Thoracic aorta (tissue), 2 donors: Measurements from ENCODE around the gene ATP2B1. TPM values are rescaled to one million over a fixed set of nuclear protein-coding genes. Genes with fewer than 3 reads are reported as not detected.
"Not testable (repeated sequence)": the region's sequence is repeated elsewhere in the genome, so short reads cannot be mapped to it uniquely, and the experiment has no call there.

ENCODE experiments used
- ATAC-seq: fragments of 150-250 bp; one replicate; pipeline ENCODE4 v1.8.0; 2017; ENCODE audit warnings: low read depth; ENCODE audit not compliant: insufficient number of reproducible peaks, low FRiP score
- DNase-seq: peaks from one replicate; pipeline ENCODE4 v3.0.0-alpha.2; 2020; ENCODE audit warnings: low spot score
- H3K27ac ChIP-seq, 2 donors: fragments of 200-600 bp; sonication (generic); 1 replicate in 1 of 2; 2 replicates in 1 of 2; pipeline ENCODE4 v1.5.1; 2016; ENCODE audit warnings: mild to moderate bottlenecking in 2 of 2, moderate library complexity in 2 of 2
- H3K27me3 ChIP-seq: fragments of 200-600 bp; sonication (generic); replicated peaks from 2 replicates; pipeline ENCODE4 v1.6.0; 2016; ENCODE audit warnings: mild to moderate bottlenecking; ENCODE audit not compliant: insufficient read depth
- H3K36me3 ChIP-seq: fragments of 200-600 bp; sonication (generic); one replicate; pipeline ENCODE4 v1.5.1; 2016
- H3K4me1 ChIP-seq, 2 donors: fragments of 200-600 bp; sonication (generic); 1 replicate in 1 of 2; 2 replicates in 1 of 2; pipeline versions ENCODE4 v1.5.1 to v1.6.0; 2016; ENCODE audit warnings: low read depth in 2 of 2, mild to moderate bottlenecking in 1 of 2; ENCODE audit not compliant: control insufficient read depth in 1 of 2
- H3K4me3 ChIP-seq: fragments of 200-600 bp; sonication (generic); 2 replicates; pipeline ENCODE4 v1.5.1; 2016; ENCODE audit warnings: mild to moderate bottlenecking
- H3K9me3 ChIP-seq: fragments of 200-600 bp; sonication (generic); 2 replicates; pipeline ENCODE4 v1.5.1; 2016
- CTCF ChIP-seq: fragments of 200-600 bp; sonication (generic); IDR thresholded peaks from one replicate; pipeline ENCODE4 v1.5.1; 2019; ENCODE audit warnings: antibody characterized with exemption
- total RNA-seq, 2 donors: library from RNA; depleted of rRNA; stranded (reverse); fragments of >200 nt; gene quantifications; one replicate each; pipeline versions ENCODE4 v1.1.0 to v1.2.3, GENCODE V29; 2016

ATP2B1 gene
- 10 to 100 TPM; 17.7 to 21.2 TPM for total RNA-seq

GRCh38 chr12:89708565-89709156 lies at the start of gene ATP2B1:
TSS of gene ATP2B1 (minus strand) at chr12:89708838. CDS start at chr12:89655886, 52,952 bp downstream.
- Histone ChIP-seq H3K4me3 (peak within 1 kb of the TSS; percentile 96), H3K4me1 (peaks cover 4 to 15% of the 10 kb centered on the region in 2 donors), H3K9me3 (no peaks in the 10 kb centered on the region), H3K27me3 (no peaks in the 10 kb centered on the region), H3K27ac (peak within 1 kb of the TSS; percentile 94), H3K36me3 (no peaks in the 10 kb centered on the region)
- no peak for TF ChIP-seq CTCF
- peak; percentile 19 for DNase-seq
- ATAC-seq = peak; percentile 59

- H3K27ac ChIP-seq, DNase-seq, H3K4me1 ChIP-seq, H3K36me3 ChIP-seq, H3K4me3 ChIP-seq, H3K27me3 ChIP-seq, H3K9me3 ChIP-seq, ATAC-seq: not testable (repeated sequence)
These were observed 49.3 kb upstream of the ATP2B1 start for GRCh38 chr12:89757987-89758386.

- no peaks in the 10 kb centered on the region for H3K36me3 ChIP-seq
- H3K4me1 ChIP-seq = no peaks in the 10 kb centered on the region
- H3K27ac ChIP-seq = peak overlapping the region in 1 of 2 donors; percentile 21
- H3K9me3 ChIP-seq = no peaks in the 10 kb centered on the region
- ATAC-seq (no peak), DNase-seq (no peak)
- no peaks in the 10 kb centered on the region for H3K27me3 ChIP-seq
- no peak overlapping the region for H3K4me3 ChIP-seq
- TF ChIP-seq CTCF = no peak
These were observed 48.2 kb upstream of the ATP2B1 start for GRCh38 chr12:89756585-89757398.

- DNase-seq = no peak
- Histone ChIP-seq H3K36me3 (no peaks in the 10 kb centered on the region), H3K4me3 (no peak overlapping the region), H3K27ac (no peak overlapping the region), H3K4me1 (no peaks in the 10 kb centered on the region), H3K9me3 (no peaks in the 10 kb centered on the region), H3K27me3 (no peaks in the 10 kb centered on the region)
- no peak for TF ChIP-seq CTCF
- ATAC-seq = no peak
These were observed 47.6 kb upstream of the ATP2B1 start for GRCh38 chr12:89756194-89756584.

- DNase-seq = no peak
- no peaks in the 10 kb centered on the region for H3K27me3 ChIP-seq
- H3K4me3 ChIP-seq = no peak overlapping the region
- no peak overlapping the region for H3K27ac ChIP-seq
- no peak for TF ChIP-seq CTCF
- no peak for ATAC-seq
- no peaks in the 10 kb centered on the region for H3K9me3 ChIP-seq
- H3K36me3 ChIP-seq = no peaks in the 10 kb centered on the region
- no peaks in the 10 kb centered on the region for H3K4me1 ChIP-seq
These were observed 45.4 kb upstream of the ATP2B1 start for GRCh38 chr12:89753997-89754396.
